ENCODE data around the gene TMEM229B. TPM values are rescaled to one million over a fixed set of nuclear protein-coding genes. Genes with fewer than 3 reads are reported as not detected.

TMEM229B gene
- polyA plus RNA-seq, 1 donor from 2014 or later: 4.2 TPM

DNA sequence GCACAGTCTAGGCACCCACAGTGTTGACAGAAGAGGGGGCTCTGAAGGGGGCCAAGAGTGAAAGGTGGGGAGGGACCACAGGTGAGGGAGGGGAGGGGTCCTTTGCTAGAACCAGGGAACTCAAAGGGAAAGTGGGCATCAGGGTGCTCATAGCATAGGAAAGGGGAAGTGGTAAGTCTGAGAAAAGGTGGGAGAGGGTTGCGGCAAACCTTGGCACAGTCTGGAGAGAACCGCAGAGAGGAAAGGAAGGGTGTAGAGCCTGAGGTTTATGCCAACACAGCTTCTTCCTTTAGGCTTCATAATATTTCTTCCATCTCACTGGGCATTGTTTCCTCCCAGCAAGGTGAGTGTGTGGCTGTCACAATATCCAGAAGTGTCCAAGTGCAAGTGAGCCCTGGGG, 65.1 kb downstream of the TMEM229B start:
- Histone ChIP-seq H3F3A (ENCODE audit: insufficient read depth, low read length, poor library complexity, severe bottlenecking) (no peaks in the 10 kb centered on the region), H3K9ac (ENCODE audit: low read length) (no peak overlapping the region), H2AFZ (ENCODE audit: low read depth, low read length) (no peak overlapping the region), H3K4me2 (ENCODE audit: low read length) (no peak overlapping the region), H3K4me3 (ENCODE audit: low read length) (no peak overlapping the region), H3K27me3 (ENCODE audit: insufficient read depth, low read depth, low read length) (no peaks in the 10 kb centered on the region), H3K9me3 (ENCODE audit: low read length) (no peaks in the 10 kb centered on the region), H3K36me3 (ENCODE audit: insufficient read depth, low read length) (no peaks in the 10 kb centered on the region), H3K9me2 (ENCODE audit: insufficient read depth, low read length) (no peaks in the 10 kb centered on the region), H4K20me1 (ENCODE audit: insufficient read depth) (no peaks in the 10 kb centered on the region), H3K79me2 (replicated peaks; ENCODE audit: insufficient read depth, low read length) (no peaks in the 10 kb centered on the region), H3K27ac (ENCODE audit: low read length) (no peak overlapping the region)
- TF ChIP-seq REST (IDR thresholded peaks at IDR 0.05; ENCODE audit: borderline replicate concordance) (no peak), TAF1 (IDR thresholded peaks at IDR 0.05; ENCODE audit: low read depth) (no peak)

GRCh38 chr14:67421356-67422224, 66.9 kb downstream of the TMEM229B start:
- TF ChIP-seq POLR2AphosphoS5 (IDR thresholded peaks at IDR 0.05): no peak
- TF ChIP-seq EZH2 (IDR thresholded peaks at IDR 0.05; ENCODE audit: borderline replicate concordance, insufficient read depth, low read length, poor library complexity, severe bottlenecking): no peak
- TF ChIP-seq TAF1 (IDR thresholded peaks at IDR 0.05; ENCODE audit: low read depth): no peak
- TF ChIP-seq SMC3 (conservative IDR thresholded peaks at IDR 0.05; ENCODE audit: poor library complexity): no peak
- TF ChIP-seq MXI1 (conservative IDR thresholded peaks at IDR 0.05; ENCODE audit: poor library complexity, severe bottlenecking): no peak
- TF ChIP-seq RAD21 (conservative IDR thresholded peaks at IDR 0.05): no peak
- no peak for TF ChIP-seq EP300 (conservative IDR thresholded peaks at IDR 0.05; ENCODE audit: poor library complexity, severe bottlenecking)
- TF ChIP-seq CTCF (IDR thresholded peaks at IDR 0.05; ENCODE audit: poor library complexity, severe bottlenecking): no peak
- TF ChIP-seq REST (IDR thresholded peaks at IDR 0.05; ENCODE audit: borderline replicate concordance): no peak
- H3K36me3 ChIP-seq (ENCODE audit: insufficient read depth, low read length): no peaks in the 10 kb centered on the region
- H2AFZ ChIP-seq (ENCODE audit: low read depth, low read length): no peak overlapping the region
- H3F3A ChIP-seq (ENCODE audit: insufficient read depth, low read length, poor library complexity, severe bottlenecking): no peaks in the 10 kb centered on the region
- H3K4me3 ChIP-seq (ENCODE audit: low read length): no peak overlapping the region
- H4K20me1 ChIP-seq (ENCODE audit: insufficient read depth): no peaks in the 10 kb centered on the region
- H3K27me3 ChIP-seq (ENCODE audit: insufficient read depth, low read depth, low read length): no peaks in the 10 kb centered on the region
- no peaks in the 10 kb centered on the region for H3K9me2 ChIP-seq (ENCODE audit: insufficient read depth, low read length)
- H3K79me2 ChIP-seq (replicated peaks; ENCODE audit: insufficient read depth, low read length): no peaks in the 10 kb centered on the region
- H3K27ac ChIP-seq (ENCODE audit: low read length): no peak overlapping the region
- H3K9ac ChIP-seq (ENCODE audit: low read length): no peak overlapping the region
- no peaks in the 10 kb centered on the region for H3K9me3 ChIP-seq (ENCODE audit: low read length)
- no peak overlapping the region for H3K4me2 ChIP-seq (ENCODE audit: low read length)

Measured in neural cell (in vitro differentiated cells).